Esophagus squamous epithelium (tissue), 4 donors: ENCODE measurements around the gene IL16.

ENCODE experiments used
- CTCF ChIP-seq, 6 experiments: fragments of 450-650 bp in 4 of 6; fragments of 200-600 bp in 2 of 6; sonication (generic) in 2 of 6; IDR thresholded peaks; one replicate each; pipeline ENCODE4 v1.5.1; 2016 to 2019; ENCODE audit warnings: antibody characterized with exemption in 6 of 6, mild to moderate bottlenecking in 4 of 6, moderate library complexity in 4 of 6
- POLR2A ChIP-seq, 4 donors: fragments of 450-650 bp; IDR thresholded peaks; one replicate each; pipeline ENCODE4 v1.6.1; 2017; ENCODE audit warnings: antibody characterized with exemption in 4 of 4, mild to moderate bottlenecking in 4 of 4, moderate library complexity in 3 of 4

GRCh38 chr15:81296673-81297072 is 100.0 kb downstream of the IL16 start:
- TF ChIP-seq CTCF (IDR thresholded peaks at IDR 0.05) (no peak), POLR2A (IDR thresholded peaks at IDR 0.05) (peak in 2 of 4 donors; percentile 50 to 80)
